Adrenal gland (tissue), 12 donors: ENCODE results near the gene OSBPL10. TPM values are rescaled to one million over a fixed set of nuclear protein-coding genes. Genes with fewer than 3 reads are reported as not detected.

ENCODE experiments used
- DNase-seq, 7 donors: peaks; one replicate each; pipeline ENCODE4 v3.0.0-alpha.2; 2019 to 2020
- H3K27ac ChIP-seq, 5 donors: fragments of 200-600 bp; sonication (generic) in 4 of 5; 1 replicate in 3 of 5; 2 replicates in 2 of 5; pipeline versions ENCODE4 v1.5.1 to v1.8.0; 2016 to 2020; ENCODE audit warnings: mild to moderate bottlenecking in 1 of 5
- H3K27me3 ChIP-seq: fragments of 200-600 bp; 2 replicates; pipeline ENCODE4 v1.8.0; 2021
- H3K36me3 ChIP-seq, 2 donors: fragments of 200-600 bp; replicated peaks in 1 of 2; 1 replicate in 1 of 2; 2 replicates in 1 of 2; pipeline versions ENCODE4 v1.5.1 to v1.8.0; 2018 to 2022
- H3K4me1 ChIP-seq, 2 donors: fragments of 200-600 bp; replicated peaks in 1 of 2; 1 replicate in 1 of 2; 2 replicates in 1 of 2; pipeline versions ENCODE4 v1.5.1 to v1.8.0; 2018 to 2021
- H3K4me3 ChIP-seq, 4 donors: fragments of 200-600 bp; sonication (generic) in 3 of 4; one replicate each; pipeline ENCODE4 v1.5.1; 2016 to 2018
- H3K9me3 ChIP-seq, 3 donors: fragments of 200-600 bp; sonication (generic) in 1 of 3; replicated peaks in 1 of 3; 1 replicate in 2 of 3; 2 replicates in 1 of 3; pipeline versions ENCODE4 v1.5.1 to v1.8.0; 2016 to 2021
- CTCF ChIP-seq, 6 experiments: fragments of 450-650 bp in 4 of 6; fragments of 200-600 bp in 2 of 6; sonication (generic) in 1 of 6; IDR thresholded peaks; 1 replicate in 5 of 6; 2 replicates in 1 of 6; pipeline versions ENCODE4 v1.5.1 to v1.8.0; 2016 to 2021; ENCODE audit warnings: antibody characterized with exemption in 6 of 6, mild to moderate bottlenecking in 2 of 6, moderate library complexity in 1 of 6
- POLR2A ChIP-seq, 2 donors: fragments of 450-650 bp; IDR thresholded peaks; one replicate each; pipeline ENCODE4 v1.6.1; 2017; ENCODE audit warnings: antibody characterized with exemption in 2 of 2, mild to moderate bottlenecking in 2 of 2, moderate library complexity in 1 of 2
- WGBS, 4 donors: extraction: QIAGEN DNeasy Blood & Tissue Kit in 2 of 4; methylation state at CpG; one replicate each; pipeline versions ENCODE4 v1.1.5 to v1.1.7; 2013 to 2017; 5-methylcytosine and 5-hydroxymethylcytosine counted together
- intact Hi-C, 2 donors: fragments of 100-400 bp; cut with DNase I; formaldehyde crosslinking; loops; one replicate each; pipeline versions ENCODE4 v1.14.1 to v1.15.0; 2022 to 2023
- polyA plus RNA-seq, 3 donors: library from polyadenylated mRNA; stranded (reverse); fragments of 200-250 nt in 2 of 3; fragments of 350-450 nt in 1 of 3; fragmentation: Illumina TruSeq in 1 of 3; extraction: RNeasy Lipid Tissue Mini Kit (QIAGEN cat#74804) in 1 of 3; gene quantifications; one replicate each; pipeline ENCODE4 v1.2.3, GENCODE V29; 2013 to 2014
- total RNA-seq, 9 donors: library from RNA; depleted of rRNA in 4 of 9; stranded (reverse); fragments of >200 nt in 4 of 9; fragments of 120-200 nt in 1 of 9; fragmentation: NEBNext Ultra II Directional in 1 of 9; extraction: Animal tissue kit (Norgen Biotek cat#: 25700) in 1 of 9; gene quantifications; one replicate each; pipeline versions ENCODE4 v1.1.0 to v1.2.4, GENCODE V29; 2013 to 2023
- donor health status: healthy with polysubstance abuse.
- donor health status: Bipolar disorder and iron deficiency.
- donor health status: DM: yes; HTN: yes; CAD: no.
- donor health status: DM: no; HTN: no; CAD: no.
- donor health status: DM: no; HTN: no; CAD: no.
- donor health status: DM: yes; HTN: yes; CAD: no.

OSBPL10 gene
- total and polyA plus RNA-seq, 12 donors, result 2.0 to 55.6 (median 9.4) TPM

GRCh38 chr3:31836131-31837075 is 144.7 kb downstream of the OSBPL10 start:
- DNase-seq, result no peak
- peaks cover 9 to 16% of the 10 kb centered on the region in 2 donors for H3K4me1 ChIP-seq
- H3K36me3 ChIP-seq, result no peaks in the 10 kb centered on the region
- 80 to 83% (median 81%) methylated on average over 6 of the region's 6 CpGs for WGBS, 4 donors
- no peak overlapping the region for H3K27ac ChIP-seq
- H3K4me3 ChIP-seq, result no peak overlapping the region
- H3K9me3 ChIP-seq, result no peaks in the 10 kb centered on the region
- TF ChIP-seq CTCF (IDR thresholded peaks at IDR 0.05), result no peak
- no peak for TF ChIP-seq POLR2A (IDR thresholded peaks at IDR 0.05)
- H3K27me3 ChIP-seq, result no peaks in the 10 kb centered on the region
- intact Hi-C loops, result no loop called here

GRCh38 chr3:31833391-31834190 is 147.5 kb downstream of the OSBPL10 start:
- intact Hi-C loops, result no loop called here
- no peak for TF ChIP-seq POLR2A (IDR thresholded peaks at IDR 0.05)
- no peak for TF ChIP-seq CTCF (IDR thresholded peaks at IDR 0.05)
- 21 to 47% (median 41%) methylated on average over 6 of the region's 6 CpGs for WGBS, 4 donors
- Histone ChIP-seq H3K27me3 (no peaks in the 10 kb centered on the region), H3K9me3 (no peaks in the 10 kb centered on the region), H3K4me3 (no peak overlapping the region), H3K27ac (no peak overlapping the region), H3K36me3 (no peaks in the 10 kb centered on the region), H3K4me1 (peaks cover 9 to 16% of the 10 kb centered on the region in 2 donors)
- no peak for DNase-seq

GRCh38 chr3:31832551-31832950 is 148.5 kb downstream of the OSBPL10 start:
- Histone ChIP-seq H3K36me3 (no peaks in the 10 kb centered on the region), H3K9me3 (no peaks in the 10 kb centered on the region), H3K4me3 (no peak overlapping the region), H3K4me1 (peaks cover 9 to 16% of the 10 kb centered on the region in 2 donors), H3K27me3 (no peaks in the 10 kb centered on the region), H3K27ac (no peak overlapping the region)
- TF ChIP-seq CTCF (IDR thresholded peaks at IDR 0.05) (no peak), POLR2A (IDR thresholded peaks at IDR 0.05) (no peak)
- 78 to 93% (median 84%) methylated on average over 5 of the region's 5 CpGs for WGBS, 4 donors
- intact Hi-C loops, result no loop called here
- DNase-seq, result no peak

GRCh38 chr3:31831591-31831990 is 149.5 kb downstream of the OSBPL10 start:
- Histone ChIP-seq H3K9me3 (no peaks in the 10 kb centered on the region), H3K27me3 (no peaks in the 10 kb centered on the region), H3K27ac (no peak overlapping the region), H3K36me3 (no peaks in the 10 kb centered on the region), H3K4me3 (no peak overlapping the region), H3K4me1 (peaks cover 9 to 16% of the 10 kb centered on the region in 2 donors)
- intact Hi-C loops, result no loop called here
- TF ChIP-seq CTCF (IDR thresholded peaks at IDR 0.05) (no peak), POLR2A (IDR thresholded peaks at IDR 0.05) (no peak)
- DNase-seq, result no peak
- 67 to 74% (median 71%) methylated on average over 4 of the region's 4 CpGs for WGBS, 4 donors
